ENCODE measurements around the gene SETD4. TPM values are rescaled to one million over a fixed set of nuclear protein-coding genes. Genes with fewer than 3 reads are reported as not detected.

The SETD4 gene
- total and polyA plus RNA-seq, 4 experiments from 2014 or later = 7.1 to 31.0 (median 20.3) TPM

- Histone ChIP-seq H3K9me3 (ENCODE audit: control insufficient read depth in 1 of 2, low read length in 2 of 2) (no peaks in the 10 kb centered on the region), H3K27ac (ENCODE audit: low read depth, low read length) (no peak overlapping the region), H3K27me3 (ENCODE audit: insufficient read depth, low read length) (no peaks in the 10 kb centered on the region), H3K4me3 (ENCODE audit: low read length in 2 of 2) (no peak overlapping the region), H3K4me1 (ENCODE audit: insufficient read depth, low read length) (no peaks in the 10 kb centered on the region), H3K36me3 (ENCODE audit: insufficient read depth, low read length) (peaks cover 44% of the 10 kb centered on the region)
- intact Hi-C loops (cut with micrococcal nuclease) = no loop called here
- no peaks in the 10 kb centered on the region for H3K9me3 Mint-ChIP-seq
- H3K36me3 Mint-ChIP-seq = peaks cover 60 to 70% of the 10 kb centered on the region in 2 donors
- peak overlapping the region in 3 of 7 donors; percentile 0 to 66 (median 19) for H3K27ac Mint-ChIP-seq
- no peak for DNase-seq
- H3K27me3 Mint-ChIP-seq = no peaks in the 10 kb centered on the region
- no peak overlapping the region for H3K4me3 Mint-ChIP-seq
- peaks cover 0 to 2% (median 0%) of the 10 kb centered on the region in 4 donors for H3K4me1 Mint-ChIP-seq
- ChIA-PET POLR2A (ENCODE audit: partially characterized antibody) (interaction anchor here (0.8 kb wide), 1 partner anchor 31 kb away, joined by 3 read pairs; the partner anchor contains the start of gene CBR1), CTCF (ENCODE audit: partially characterized antibody) (interaction anchor here (0.6 to 3.7 kb wide), 2 partner anchors 11 to 13 kb away, joined by 3 to 17 read pairs; no protein-coding TSS in a partner anchor)
Measured at GRCh38 chr21:36038701-36039497, 21.4 kb downstream of the SETD4 start.

DNA sequence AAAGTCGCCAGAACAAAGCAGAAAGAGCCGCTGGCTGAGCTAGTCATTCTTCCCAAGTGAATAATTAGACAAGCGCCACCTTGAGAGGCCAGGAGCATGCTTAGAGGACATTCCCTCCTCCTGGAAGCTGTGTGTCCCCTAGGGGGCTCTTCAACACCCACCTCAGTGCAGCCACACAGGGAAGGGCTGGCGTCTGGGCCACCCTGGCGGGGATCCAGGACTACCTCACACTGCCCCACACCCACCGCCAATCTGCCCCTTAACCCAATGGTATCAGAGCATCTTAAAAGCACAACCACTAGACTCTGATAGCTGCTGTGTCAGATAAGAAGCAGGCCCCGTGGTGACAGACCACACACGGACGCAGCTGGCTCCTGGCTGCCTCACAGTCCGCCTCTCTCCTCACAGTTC, 24.9 kb downstream of the SETD4 start:
- Mint-ChIP-seq H3K9me3 (no peaks in the 10 kb centered on the region), H3K27ac (no peak overlapping the region), H3K4me1 (peaks cover 0 to 2% (median 0%) of the 10 kb centered on the region in 4 donors), H3K27me3 (no peaks in the 10 kb centered on the region), H3K4me3 (no peak overlapping the region), H3K36me3 (peaks cover 47% of the 10 kb centered on the region in 2 donors)
- Histone ChIP-seq H3K36me3 (ENCODE audit: insufficient read depth, low read length) (peaks cover 28% of the 10 kb centered on the region), H3K4me1 (ENCODE audit: insufficient read depth, low read length) (no peaks in the 10 kb centered on the region), H3K9me3 (ENCODE audit: control insufficient read depth in 1 of 2, low read length in 2 of 2) (no peaks in the 10 kb centered on the region), H3K27ac (ENCODE audit: low read depth, low read length) (no peak overlapping the region), H3K27me3 (ENCODE audit: insufficient read depth, low read length) (no peaks in the 10 kb centered on the region), H3K4me3 (ENCODE audit: low read length in 2 of 2) (no peak overlapping the region)
- POLR2A ChIA-PET (ENCODE audit: partially characterized antibody) = no interaction called here
- intact Hi-C loops (cut with micrococcal nuclease) = no loop called here
- CTCF ChIA-PET (ENCODE audit: partially characterized antibody) = no interaction called here
- no peak for DNase-seq

- CTCF ChIA-PET (ENCODE audit: partially characterized antibody) = no interaction called here
- no peak overlapping the region for H3K4me3 Mint-ChIP-seq
- H3K27ac Mint-ChIP-seq = no peak overlapping the region
- intact Hi-C loops (cut with micrococcal nuclease) = no loop called here
- H3K36me3 ChIP-seq (ENCODE audit: insufficient read depth, low read length) = peaks cover 25% of the 10 kb centered on the region
- H3K27me3 Mint-ChIP-seq = no peaks in the 10 kb centered on the region
- H3K9me3 Mint-ChIP-seq = no peaks in the 10 kb centered on the region
- H3K27ac ChIP-seq (ENCODE audit: low read depth, low read length) = no peak overlapping the region
- POLR2A ChIA-PET (ENCODE audit: partially characterized antibody) = no interaction called here
- H3K27me3 ChIP-seq (ENCODE audit: insufficient read depth, low read length) = no peaks in the 10 kb centered on the region
- no peak overlapping the region for H3K4me3 ChIP-seq (ENCODE audit: low read length in 2 of 2)
- peaks cover 0 to 2% (median 0%) of the 10 kb centered on the region in 4 donors for H3K4me1 Mint-ChIP-seq
- no peak for DNase-seq
- H3K4me1 ChIP-seq (ENCODE audit: insufficient read depth, low read length) = no peaks in the 10 kb centered on the region
- H3K9me3 ChIP-seq (ENCODE audit: control insufficient read depth in 1 of 2, low read length in 2 of 2) = no peaks in the 10 kb centered on the region
- H3K36me3 Mint-ChIP-seq = peaks cover 39 to 41% of the 10 kb centered on the region in 2 donors
Measured at GRCh38 chr21:36034211-36034913, 26.0 kb downstream of the SETD4 start.

DNA sequence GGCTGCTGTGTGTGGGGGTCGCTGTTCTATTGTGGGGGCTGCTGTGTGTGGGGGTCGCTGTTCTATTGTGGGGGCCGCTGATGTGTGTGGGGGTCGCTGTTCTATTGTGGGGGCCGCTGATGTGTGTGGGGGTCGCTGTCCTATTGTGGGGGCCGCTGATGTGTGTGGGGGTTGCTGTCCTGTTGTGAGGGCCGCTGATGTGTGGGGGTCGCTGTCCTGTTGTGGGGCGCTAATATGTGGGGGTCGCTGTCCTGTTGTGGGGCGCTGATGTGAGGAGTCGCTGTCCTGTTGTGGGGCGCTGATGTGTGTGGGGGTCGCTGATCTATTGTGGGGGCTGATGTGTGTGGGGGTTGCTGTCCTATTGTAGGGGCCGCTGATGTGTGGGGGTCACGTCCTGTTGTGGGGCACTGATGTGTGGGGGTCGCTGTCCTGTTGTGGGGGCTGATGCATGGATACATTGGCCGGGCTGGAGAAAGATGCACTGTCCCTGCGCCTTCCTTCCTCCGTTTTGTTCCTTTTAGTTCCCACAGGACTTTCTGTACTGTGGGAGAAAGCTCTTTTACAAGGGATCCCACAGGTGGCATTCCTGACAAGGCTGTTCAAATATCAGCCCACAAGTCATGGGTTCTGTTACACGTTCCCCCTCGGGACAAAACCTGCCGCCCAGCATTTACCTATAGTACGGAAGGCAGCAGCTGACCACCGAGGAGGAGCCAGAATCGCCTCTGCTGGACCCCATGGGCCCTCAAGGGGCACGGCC, 27.5 kb downstream of the SETD4 start:
- ChIA-PET CTCF (ENCODE audit: partially characterized antibody) (no interaction called here), POLR2A (ENCODE audit: partially characterized antibody) (no interaction called here)
- no peak overlapping the region for H3K27ac Mint-ChIP-seq
- H3K9me3 Mint-ChIP-seq = no peaks in the 10 kb centered on the region
- Histone ChIP-seq H3K27me3 (ENCODE audit: insufficient read depth, low read length) (no peaks in the 10 kb centered on the region), H3K4me3 (ENCODE audit: low read length in 2 of 2) (no peak overlapping the region), H3K27ac (ENCODE audit: low read depth, low read length) (no peak overlapping the region), H3K9me3 (ENCODE audit: control insufficient read depth in 1 of 2, low read length in 2 of 2) (no peaks in the 10 kb centered on the region), H3K36me3 (ENCODE audit: insufficient read depth, low read length) (peaks cover 16% of the 10 kb centered on the region), H3K4me1 (ENCODE audit: insufficient read depth, low read length) (peaks cover 3% of the 10 kb centered on the region)
- H3K27me3 Mint-ChIP-seq = no peaks in the 10 kb centered on the region
- H3K4me1 Mint-ChIP-seq = peaks cover 4 to 7% (median 5%) of the 10 kb centered on the region in 4 donors
- peaks cover 24 to 27% of the 10 kb centered on the region in 2 donors for H3K36me3 Mint-ChIP-seq
- H3K4me3 Mint-ChIP-seq = no peak overlapping the region
- DNase-seq = no peak
- intact Hi-C loops (cut with micrococcal nuclease) = no loop called here

DNA sequence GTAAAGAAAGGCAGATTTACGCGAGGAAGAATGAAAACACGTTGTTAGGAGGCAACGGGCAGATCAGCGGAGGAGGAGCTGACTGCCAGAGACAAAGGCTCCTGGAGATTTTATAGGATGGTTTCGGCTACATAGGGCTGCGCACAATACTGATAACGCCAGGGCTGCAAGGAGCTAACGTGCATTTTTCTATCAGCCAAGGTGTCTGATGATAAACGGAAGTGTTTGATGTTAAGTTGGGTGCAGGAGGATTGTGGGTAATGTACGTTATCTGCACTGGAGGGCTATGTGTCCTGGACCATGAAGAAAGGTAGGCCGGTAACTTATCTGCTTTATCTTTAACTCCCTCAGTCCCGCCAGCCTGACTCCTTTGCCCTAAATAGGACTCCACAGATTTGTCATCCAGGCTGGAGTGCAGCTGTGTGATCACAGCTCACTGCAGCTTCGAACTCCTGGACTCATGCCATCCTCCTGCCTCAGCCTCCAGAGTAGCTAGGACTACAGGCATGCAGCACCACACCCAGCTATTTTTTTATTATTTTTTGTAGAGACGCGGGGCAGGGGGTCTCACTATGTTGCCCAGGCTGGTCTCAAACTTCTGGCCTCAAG, 29.6 kb downstream of the SETD4 start:
- intact Hi-C loops (cut with micrococcal nuclease) = no loop called here
- no peak overlapping the region for H3K4me3 ChIP-seq (ENCODE audit: low read length in 2 of 2)
- peaks cover 4 to 7% (median 5%) of the 10 kb centered on the region in 4 donors for H3K4me1 Mint-ChIP-seq
- H3K36me3 Mint-ChIP-seq = peaks cover 13 to 14% of the 10 kb centered on the region in 2 donors
- no peak overlapping the region for H3K27ac Mint-ChIP-seq
- no peaks in the 10 kb centered on the region for H3K27me3 ChIP-seq (ENCODE audit: insufficient read depth, low read length)
- DNase-seq = no peak
- H3K4me1 ChIP-seq (ENCODE audit: insufficient read depth, low read length) = peaks cover 3% of the 10 kb centered on the region
- ChIA-PET POLR2A (ENCODE audit: partially characterized antibody) (no interaction called here), CTCF (ENCODE audit: partially characterized antibody) (interaction anchor here (0.5 to 3.3 kb wide), 4 partner anchors 143 to 1337 kb away, joined by 3 to 14 read pairs (median 3); no protein-coding TSS in a partner anchor)
- no peaks in the 10 kb centered on the region for H3K9me3 ChIP-seq (ENCODE audit: control insufficient read depth in 1 of 2, low read length in 2 of 2)
- H3K36me3 ChIP-seq (ENCODE audit: insufficient read depth, low read length) = peaks cover 5% of the 10 kb centered on the region
- no peak overlapping the region for H3K4me3 Mint-ChIP-seq
- H3K27ac ChIP-seq (ENCODE audit: low read depth, low read length) = no peak overlapping the region
- no peaks in the 10 kb centered on the region for H3K9me3 Mint-ChIP-seq
- no peaks in the 10 kb centered on the region for H3K27me3 Mint-ChIP-seq

DNA sequence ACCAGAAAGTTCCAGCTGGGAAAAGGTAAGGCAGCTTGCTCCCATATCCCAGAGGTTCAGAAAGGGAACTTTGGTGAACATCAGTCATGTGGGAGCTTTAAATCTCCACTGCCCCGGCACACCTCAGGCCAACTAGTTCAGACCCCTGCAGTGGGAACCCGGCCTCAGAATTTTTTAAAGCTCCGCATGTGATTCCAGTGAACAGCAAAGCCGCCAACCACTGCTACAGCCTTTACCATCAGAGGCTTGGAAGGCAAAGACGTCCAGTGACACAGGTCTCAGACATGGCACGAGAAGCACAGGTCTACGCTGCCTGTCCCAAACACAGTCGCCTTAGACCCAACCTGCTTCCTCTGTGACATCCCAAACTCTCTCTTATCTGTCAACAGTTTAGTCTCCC, 31.0 kb downstream of the SETD4 start:
- ChIA-PET POLR2A (ENCODE audit: partially characterized antibody) (interaction anchor here (1.0 kb wide), 1 partner anchor 84 kb away, joined by 3 read pairs; no protein-coding TSS in a partner anchor), CTCF (ENCODE audit: partially characterized antibody) (interaction anchor here (0.6 to 5.3 kb wide), 10 partner anchors 9 to 1341 kb away, joined by 3 to 34 read pairs (median 10); no protein-coding TSS in a partner anchor)
- H3K9me3 Mint-ChIP-seq = no peaks in the 10 kb centered on the region
- Histone ChIP-seq H3K27ac (ENCODE audit: low read depth, low read length) (no peak overlapping the region), H3K36me3 (ENCODE audit: insufficient read depth, low read length) (no peaks in the 10 kb centered on the region), H3K4me1 (ENCODE audit: insufficient read depth, low read length) (peaks cover 3% of the 10 kb centered on the region), H3K4me3 (ENCODE audit: low read length in 2 of 2) (no peak overlapping the region), H3K9me3 (ENCODE audit: control insufficient read depth in 1 of 2, low read length in 2 of 2) (no peaks in the 10 kb centered on the region), H3K27me3 (ENCODE audit: insufficient read depth, low read length) (no peaks in the 10 kb centered on the region)
- no peak overlapping the region for H3K4me3 Mint-ChIP-seq
- no peaks in the 10 kb centered on the region for H3K27me3 Mint-ChIP-seq
- H3K27ac Mint-ChIP-seq = no peak overlapping the region
- intact Hi-C loops (cut with micrococcal nuclease) = loop anchor here (2.0 kb wide), 1 partner anchor 629 kb away; no protein-coding TSS in a partner anchor
- peaks cover under 1 to 3% of the 10 kb centered on the region in 2 donors for H3K36me3 Mint-ChIP-seq
- peaks cover 4 to 7% (median 5%) of the 10 kb centered on the region in 4 donors for H3K4me1 Mint-ChIP-seq
- DNase-seq = no peak
